PC-9 (cell line): ENCODE measurements around the gene TMA16.

Experiments
- EZH2 ChIP-seq: fragments of 200-600 bp; sonication (generic); IDR thresholded peaks from 2 replicates; pipeline ENCODE4 v1.8.0; 2017; ENCODE audit warnings: antibody characterized with exemption, low read depth
- TF ChIP-seq, protein P1 (sequence below): fragments of 200-600 bp; sonication (generic); conservative IDR thresholded peaks from 2 replicates; pipeline ENCODE4 v1.6.1; 2017; ENCODE audit warnings: mixed run types, antibody characterized with exemption, mild to moderate bottlenecking, moderate library complexity

GRCh38 chr4:163536091-163536490, 41.6 kb downstream of the TMA16 start:
- no peak for TF ChIP-seq EZH2
- TF ChIP-seq, protein P1, sequence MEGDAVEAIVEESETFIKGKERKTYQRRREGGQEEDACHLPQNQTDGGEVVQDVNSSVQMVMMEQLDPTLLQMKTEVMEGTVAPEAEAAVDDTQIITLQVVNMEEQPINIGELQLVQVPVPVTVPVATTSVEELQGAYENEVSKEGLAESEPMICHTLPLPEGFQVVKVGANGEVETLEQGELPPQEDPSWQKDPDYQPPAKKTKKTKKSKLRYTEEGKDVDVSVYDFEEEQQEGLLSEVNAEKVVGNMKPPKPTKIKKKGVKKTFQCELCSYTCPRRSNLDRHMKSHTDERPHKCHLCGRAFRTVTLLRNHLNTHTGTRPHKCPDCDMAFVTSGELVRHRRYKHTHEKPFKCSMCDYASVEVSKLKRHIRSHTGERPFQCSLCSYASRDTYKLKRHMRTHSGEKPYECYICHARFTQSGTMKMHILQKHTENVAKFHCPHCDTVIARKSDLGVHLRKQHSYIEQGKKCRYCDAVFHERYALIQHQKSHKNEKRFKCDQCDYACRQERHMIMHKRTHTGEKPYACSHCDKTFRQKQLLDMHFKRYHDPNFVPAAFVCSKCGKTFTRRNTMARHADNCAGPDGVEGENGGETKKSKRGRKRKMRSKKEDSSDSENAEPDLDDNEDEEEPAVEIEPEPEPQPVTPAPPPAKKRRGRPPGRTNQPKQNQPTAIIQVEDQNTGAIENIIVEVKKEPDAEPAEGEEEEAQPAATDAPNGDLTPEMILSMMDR: no peak
